CD4-positive, alpha-beta T cell treated with Interleukin-4 for 4 hours (primary cell): ENCODE data around the gene IGDCC3.

ENCODE experiments used
- DNase-seq: peaks from one replicate; pipeline ENCODE4 v3.0.0-alpha.2; 2020

The IGDCC3 gene

GRCh38 chr15:65318870-65319356 lies 58.9 kb downstream of the IGDCC3 start:
- peak; percentile 82 for DNase-seq

DNA sequence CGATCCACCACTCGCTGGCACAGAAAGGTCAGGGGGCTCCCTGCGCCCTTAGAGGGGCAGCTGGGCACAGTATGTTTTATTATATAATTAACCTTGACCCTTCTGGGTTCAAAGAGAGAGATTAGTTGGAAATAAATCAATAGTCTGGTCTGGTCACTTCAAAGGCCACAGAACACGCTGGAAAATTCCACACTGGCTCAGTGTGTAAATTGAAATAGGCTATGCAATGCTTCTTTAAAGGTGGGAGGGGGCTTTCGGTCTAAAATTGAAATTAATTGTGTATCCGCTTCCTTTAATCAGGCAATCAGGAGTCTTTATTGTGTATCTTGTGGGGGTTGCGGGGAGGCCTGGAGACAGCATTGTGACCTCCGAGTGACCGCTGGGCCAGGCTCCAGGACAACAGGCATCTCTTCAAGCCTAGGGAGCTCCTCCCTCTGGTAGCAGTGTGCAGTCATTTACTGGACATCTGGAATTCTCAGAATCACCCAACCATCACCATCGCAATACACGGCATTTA lies 65.3 kb downstream of the IGDCC3 start:
- DNase-seq = no peak

- no peak for DNase-seq
Observed at GRCh38 chr15:65311760-65312159, 66.0 kb downstream of the IGDCC3 start.

DNA sequence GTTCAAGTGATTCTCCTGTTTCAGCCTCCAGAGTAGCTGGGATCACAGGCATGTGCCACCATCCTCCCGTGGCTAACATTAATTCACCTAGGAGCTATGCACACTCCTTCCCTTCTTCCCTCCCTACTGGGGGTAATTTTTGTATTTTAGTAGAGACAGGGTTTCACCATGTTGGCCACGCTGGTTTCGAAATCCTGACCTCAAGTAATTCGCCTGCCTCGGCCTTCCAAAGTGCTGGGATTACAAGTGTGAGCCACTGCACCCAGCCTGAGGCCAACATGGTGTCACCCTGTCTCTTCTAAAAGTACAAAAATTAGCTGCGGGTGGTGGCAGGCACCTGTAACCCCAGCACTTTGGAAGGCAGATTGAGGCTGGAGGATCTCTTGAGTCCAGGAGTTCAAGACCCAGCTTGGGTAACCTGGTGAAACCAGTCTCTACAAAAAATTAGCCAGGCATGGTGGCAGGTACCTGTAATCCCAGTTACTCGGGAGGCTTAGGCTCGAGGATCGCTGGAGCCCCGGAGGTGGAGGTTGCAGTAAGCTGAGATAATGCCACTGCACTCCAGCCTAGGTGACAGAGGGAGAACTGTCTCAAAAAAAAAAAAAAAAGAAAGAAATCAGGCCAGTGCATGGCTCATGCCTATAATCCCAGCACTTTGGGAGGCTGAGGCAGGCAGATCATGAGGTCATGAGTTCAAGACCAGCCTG lies 67.2 kb downstream of the IGDCC3 start:
- no peak for DNase-seq

- no peak for DNase-seq
Observed at GRCh38 chr15:65309882-65310418, 67.9 kb downstream of the IGDCC3 start.

- no peak for DNase-seq
Observed at GRCh38 chr15:65307978-65308377, 69.8 kb downstream of the IGDCC3 start.

- DNase-seq = no peak
Observed at GRCh38 chr15:65306551-65306950, 71.3 kb downstream of the IGDCC3 start.

DNA sequence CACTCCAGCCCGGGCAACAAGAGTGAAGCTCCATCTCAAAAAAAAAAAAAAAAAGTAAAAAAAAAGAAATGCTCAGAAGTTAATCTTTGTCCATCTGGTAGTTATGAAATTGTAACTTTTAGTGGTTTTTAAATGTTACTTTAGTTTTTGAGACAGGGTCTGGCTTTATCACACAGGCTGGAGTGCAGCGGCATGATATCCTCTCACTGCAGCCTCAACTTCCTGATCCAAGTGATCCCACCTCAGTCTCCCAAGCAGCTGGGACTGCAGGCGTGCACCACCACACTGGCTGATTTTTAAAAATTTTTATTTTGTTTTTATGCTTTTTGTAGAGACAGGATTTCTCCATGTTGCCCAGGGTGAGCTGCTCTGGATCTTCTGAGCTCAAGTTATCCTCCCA lies 72.0 kb downstream of the IGDCC3 start:
- no peak for DNase-seq

DNA sequence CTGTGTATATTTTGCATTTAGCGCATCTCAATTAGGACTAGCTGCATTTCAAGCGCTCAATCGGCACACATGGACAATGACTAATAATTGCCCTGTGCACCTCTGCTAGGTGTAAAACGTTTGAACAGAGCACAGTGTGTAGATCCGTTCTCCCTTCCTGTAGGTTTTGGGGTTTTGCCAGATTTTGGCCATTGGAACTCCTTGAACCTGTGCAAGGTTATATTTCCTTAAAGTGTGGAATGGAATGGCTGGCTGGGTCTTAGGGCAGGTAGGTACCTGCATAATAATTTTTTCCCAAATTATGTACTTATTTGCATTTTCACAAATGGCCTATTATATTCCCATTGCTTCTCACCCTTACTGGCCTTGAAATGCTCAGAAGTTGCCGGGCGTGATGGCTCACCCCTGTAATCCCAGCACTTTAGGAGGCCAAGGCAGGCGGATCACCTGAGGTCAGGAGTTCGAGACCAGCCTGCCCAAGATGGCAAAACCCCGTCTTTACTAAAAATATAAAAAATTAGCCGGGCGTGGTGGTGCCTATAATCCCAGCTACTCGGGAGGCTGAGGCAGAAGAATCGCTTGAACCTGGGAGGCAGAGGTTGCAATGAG lies 72.5 kb downstream of the IGDCC3 start:
- DNase-seq = no peak

GRCh38 chr15:65304381-65305149 lies 73.2 kb downstream of the IGDCC3 start, which contains the start of gene RNU5B-1:
RNU5B-1 (plus strand) TSS chr15:65304677.
- DNase-seq = peak; percentile 90

- DNase-seq = no peak
Observed at GRCh38 chr15:65303687-65304380, 74.0 kb downstream of the IGDCC3 start.

- no peak for DNase-seq
Observed at GRCh38 chr15:65302061-65302460, 75.7 kb downstream of the IGDCC3 start.

DNA sequence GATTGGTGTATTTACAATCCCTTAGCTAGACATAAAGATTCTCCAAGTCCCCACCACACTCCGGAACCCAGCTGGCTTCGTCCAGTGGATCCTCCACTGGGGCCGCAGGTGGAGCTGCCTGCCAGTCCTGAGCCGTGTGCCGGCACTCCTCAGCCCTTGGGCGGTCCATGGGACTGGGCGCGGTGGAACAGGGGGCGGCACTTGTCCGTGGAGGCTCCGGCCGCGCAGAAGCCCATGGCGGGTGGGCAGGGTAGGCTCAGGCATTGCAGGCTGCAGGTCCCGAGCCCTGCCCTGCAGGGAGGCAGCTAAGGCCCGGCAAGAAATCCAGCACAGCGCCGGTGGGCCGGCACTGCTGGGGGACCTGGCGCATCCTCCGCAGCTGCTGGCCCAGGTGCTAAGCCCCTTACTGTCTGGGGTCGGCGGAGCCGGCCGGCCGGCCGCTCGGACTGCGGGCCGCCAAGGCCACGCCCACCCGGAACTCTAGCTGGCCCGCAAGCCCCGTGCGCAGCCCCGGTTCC lies 76.8 kb downstream of the IGDCC3 start:
- DNase-seq = no peak

GRCh38 chr15:65298731-65299130 lies 79.1 kb downstream of the IGDCC3 start:
- DNase-seq = no peak

- DNase-seq = no peak
Observed at GRCh38 chr15:65292938-65293518, 84.8 kb downstream of the IGDCC3 start.

DNA sequence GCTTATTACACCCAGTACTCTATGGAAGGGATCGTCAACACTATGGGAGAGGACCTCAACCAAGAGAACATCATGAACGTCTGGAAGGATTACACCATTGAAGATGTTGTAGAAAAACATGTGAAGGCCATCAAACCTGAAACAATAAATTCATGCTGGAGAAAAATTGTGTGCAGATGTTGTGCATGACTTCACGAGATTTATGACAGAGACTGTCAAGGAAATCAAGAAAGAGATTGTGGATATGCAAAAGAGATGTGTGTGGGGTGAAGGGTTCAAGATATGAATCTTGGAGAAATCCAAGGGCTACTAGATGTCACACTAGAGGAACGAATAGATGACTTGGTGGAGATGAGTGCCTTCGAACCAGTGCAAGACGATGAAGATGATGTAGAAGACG lies 87.6 kb downstream of the IGDCC3 start:
- no peak for DNase-seq

GRCh38 chr15:65289261-65289854 lies 88.4 kb downstream of the IGDCC3 start:
- DNase-seq = no peak

- no peak for DNase-seq
Observed at GRCh38 chr15:65287520-65287855, 90.3 kb downstream of the IGDCC3 start.

DNA sequence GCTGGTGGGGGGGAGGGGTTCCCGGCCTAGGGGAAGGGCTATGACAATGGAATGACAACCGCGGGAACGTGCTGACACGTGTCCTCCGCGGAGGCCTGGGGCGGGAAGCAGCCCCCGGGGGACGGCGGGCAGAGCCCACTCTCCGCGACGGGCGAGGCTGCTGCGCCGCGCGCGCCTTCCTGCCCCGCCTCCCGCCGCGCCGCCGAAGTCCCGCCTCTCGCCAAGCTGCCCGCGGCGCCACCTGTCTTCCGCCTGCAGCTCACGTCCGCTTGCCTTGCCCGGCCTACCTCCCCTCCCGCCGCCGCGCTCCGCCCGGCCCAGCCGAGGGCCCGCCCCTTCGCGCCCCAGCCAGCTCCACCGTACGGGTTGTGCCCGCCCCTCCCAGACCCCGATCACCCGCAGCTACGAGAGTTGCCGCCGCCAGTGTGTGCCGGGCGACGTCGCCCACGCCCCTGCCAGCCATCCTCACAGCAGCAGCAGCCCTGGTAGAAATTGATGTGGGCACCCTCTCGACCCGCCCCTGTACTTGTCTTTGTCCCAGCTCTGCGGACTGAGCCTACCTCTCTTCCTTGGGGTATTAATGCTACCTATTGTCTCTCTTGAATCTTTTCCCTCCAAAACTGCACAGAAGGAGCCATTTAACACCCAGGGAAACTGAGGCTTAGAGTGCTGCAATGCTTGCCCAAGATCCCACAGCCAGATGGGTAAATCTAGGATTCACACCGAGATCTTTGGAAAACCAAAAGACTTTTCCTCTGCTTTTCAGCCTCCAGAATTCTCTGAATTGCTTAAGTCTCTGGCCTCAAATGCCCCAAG lies 90.9 kb downstream of the IGDCC3 start, which contains the start of gene PARP16:
Gene PARP16, minus strand, starts transcription at position 180 of the 816 bp plus-strand sequence. CDS start 457 bp downstream, outside the sequence.
- peak; percentile 92 for DNase-seq

DNA sequence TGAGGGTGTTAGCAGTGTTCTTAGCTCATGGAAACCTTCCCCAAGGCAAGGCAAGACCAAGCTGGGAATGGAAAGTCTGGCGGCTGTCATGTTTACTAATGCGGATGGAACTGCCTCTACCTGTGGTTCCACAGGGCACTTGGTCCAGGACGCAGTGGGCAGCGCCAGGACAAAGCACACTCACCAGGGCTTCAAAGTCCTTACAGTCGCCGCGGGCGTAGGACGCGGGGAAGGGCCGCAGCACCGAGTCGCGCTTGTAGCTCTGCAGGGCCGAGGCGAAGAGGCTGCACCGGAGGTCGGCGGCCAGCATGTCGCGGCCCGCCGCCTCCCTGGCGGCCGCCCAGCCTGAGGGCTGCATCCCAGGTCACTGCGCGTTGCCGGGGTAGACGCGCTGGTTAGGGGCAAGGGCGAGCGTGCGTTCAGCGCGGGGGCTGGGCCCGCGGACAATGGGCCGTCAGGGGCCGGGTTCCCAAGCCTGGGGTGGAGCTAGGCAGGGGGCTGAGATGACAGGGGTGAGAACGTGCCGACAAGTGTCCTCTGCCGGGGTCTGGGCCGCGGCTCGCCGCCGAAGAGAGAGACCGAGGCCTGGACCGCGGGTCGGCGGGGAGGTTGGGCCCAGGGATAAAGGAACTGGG lies 91.6 kb downstream of the IGDCC3 start:
- no peak for DNase-seq
